Lower leg skin (tissue), 3 donors: Measurements from ENCODE around the gene SPATA46.

ENCODE experiments used
- CTCF ChIP-seq, 3 donors: fragments of 450-650 bp; IDR thresholded peaks; one replicate each; pipeline ENCODE4 v1.5.1; 2016; ENCODE audit warnings: antibody characterized with exemption in 3 of 3, mild to moderate bottlenecking in 3 of 3, moderate library complexity in 2 of 3
- POLR2A ChIP-seq, 2 donors: fragments of 450-650 bp; IDR thresholded peaks; one replicate each; pipeline ENCODE4 v1.6.1; 2016 to 2017; ENCODE audit warnings: antibody characterized with exemption in 2 of 2, mild to moderate bottlenecking in 1 of 2, moderate library complexity in 1 of 2

- no peak for TF ChIP-seq POLR2A (IDR thresholded peaks at IDR 0.05)
- TF ChIP-seq CTCF (IDR thresholded peaks at IDR 0.05): no peak
Observed at GRCh38 chr1:162385280-162385623, 8.6 kb upstream of the SPATA46 start.
